Raji (cell line): ENCODE data around the gene PIK3R5.

ENCODE experiments used
- POLR2A ChIP-seq: IDR thresholded peaks from 2 replicates; pipeline ENCODE4 v1.6.1; 2011; ENCODE audit warnings: low read depth, low read length, control low read depth; ENCODE audit not compliant: insufficient read depth

PIK3R5 gene

DNA sequence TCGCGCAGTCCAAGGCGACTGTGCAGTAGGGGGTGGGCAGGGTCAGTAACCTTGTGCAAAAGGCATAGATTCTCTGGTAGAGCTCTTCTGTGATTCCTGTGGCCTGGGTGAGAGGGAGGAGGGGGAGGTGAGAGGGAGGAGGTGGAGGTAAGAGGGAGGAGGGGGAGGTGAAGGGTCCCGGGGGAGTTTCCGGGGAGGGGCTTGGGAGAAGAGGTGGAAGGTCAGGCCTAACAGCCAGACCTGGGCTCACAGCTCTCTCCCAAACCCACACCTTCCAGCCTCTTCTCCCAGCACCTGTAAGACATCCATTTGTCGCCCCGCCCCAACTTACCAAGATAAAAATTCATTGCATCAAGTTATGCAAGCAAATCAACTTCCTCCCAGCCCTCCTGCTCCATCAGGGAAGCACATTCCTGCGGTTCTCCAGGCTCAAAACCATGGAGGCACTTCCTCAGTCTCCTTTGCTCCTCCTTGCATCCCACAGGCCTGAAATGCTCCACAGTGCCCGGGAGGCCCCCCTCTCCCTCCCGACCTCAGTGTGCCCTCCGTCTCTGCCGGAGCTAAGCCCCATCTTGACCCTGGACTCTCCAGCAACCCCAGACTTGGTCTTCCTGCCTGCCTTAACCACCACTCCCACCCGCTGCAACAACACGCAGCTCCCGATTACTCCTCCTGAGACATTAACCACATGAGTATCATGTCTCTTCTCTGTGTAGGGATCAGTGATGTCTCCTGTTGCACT, 128.5 kb downstream of the PIK3R5 start:
- no peak for TF ChIP-seq POLR2A

DNA sequence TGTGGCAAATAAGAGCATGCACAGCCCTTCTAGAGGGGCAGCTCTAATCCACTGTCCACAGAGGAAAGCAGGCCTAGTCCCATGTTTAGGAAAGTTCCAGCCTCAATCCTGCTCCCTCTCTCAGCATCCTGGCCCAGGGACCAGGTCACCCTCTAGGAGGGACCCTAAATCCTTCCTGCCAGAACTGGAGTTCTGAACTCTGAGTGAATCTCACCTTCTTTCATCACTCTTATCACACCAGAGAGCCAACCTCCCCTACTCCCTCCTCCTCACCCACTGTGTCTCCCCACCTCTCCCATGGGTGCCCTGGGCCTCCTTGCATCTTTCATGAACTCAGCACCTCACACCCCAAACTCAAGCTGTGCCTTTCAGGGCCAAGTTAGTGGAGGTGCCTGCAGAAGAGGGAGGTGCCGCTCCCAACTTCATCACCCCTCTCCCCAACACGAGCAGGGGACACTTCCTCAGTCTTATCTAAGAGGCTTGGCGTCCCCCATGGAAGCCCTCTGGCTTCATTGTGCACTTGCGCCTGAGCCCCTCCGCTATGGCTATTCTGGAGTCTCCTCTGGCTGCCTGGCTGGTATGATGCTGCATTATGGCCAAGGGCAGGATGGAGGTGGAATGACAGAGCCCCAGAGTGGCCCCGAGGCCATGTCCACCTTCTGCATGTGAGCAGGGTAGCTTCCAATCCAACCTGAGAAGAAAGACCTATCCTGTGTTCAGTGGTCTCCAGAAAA, 129.7 kb downstream of the PIK3R5 start:
- no peak for TF ChIP-seq POLR2A

GRCh38 chr17:8835106-8835505, 130.4 kb downstream of the PIK3R5 start:
- TF ChIP-seq POLR2A: no peak

- TF ChIP-seq POLR2A: no peak
Observed at GRCh38 chr17:8832711-8833352, 132.7 kb downstream of the PIK3R5 start.

GRCh38 chr17:8831234-8831849, 134.2 kb downstream of the PIK3R5 start:
- TF ChIP-seq POLR2A: no peak

GRCh38 chr17:8830141-8830540, 135.4 kb downstream of the PIK3R5 start:
- TF ChIP-seq POLR2A: no peak

GRCh38 chr17:8829036-8829941, 136.2 kb downstream of the PIK3R5 start:
- TF ChIP-seq POLR2A: no peak
